HCT116 (cell line): ENCODE data around the gene SLC6A17. TPM values are rescaled to one million over a fixed set of nuclear protein-coding genes. Genes with fewer than 3 reads are reported as not detected.

Experiments used
- ATAC-seq: fragments of 200-7000 bp; cut with Tn5 transposase; 2 replicates; pipeline ENCODE4 v1.9.1; 2020; ENCODE audit warnings: mild to moderate bottlenecking, moderate library complexity
- BruUV-seq: library from RNA; stranded (reverse); fragments of 400-500 nt; replicated peaks from 2 replicates; lab custom pipeline; 2021; lab: Mats Ljungman, UMichigan
- CTCF ChIA-PET: fragments of 300-600 bp; sonication (Branson Sonifier 250); formaldehyde crosslinking; loops from one replicate; lab custom pipeline; 2021; ENCODE audit warnings: antibody characterized with exemption; lab: Charles Lee
- POLR2A ChIA-PET: fragments of 300-600, 350-600 bp; sonication (Branson Sonifier 250); formaldehyde crosslinking; loops from one replicate; lab custom pipeline; 2021; ENCODE audit warnings: antibody characterized with exemption; lab: Charles Lee
- RAD21 ChIA-PET, 2 experiments: fragments of 300-600 bp; sonication (Branson Sonifier 250); formaldehyde crosslinking; loops; one replicate each; lab custom pipeline; 2023; ENCODE audit warnings: low total read pairs in 2 of 2; ENCODE audit not compliant: uncharacterized antibody in 2 of 2, unreplicated experiment in 2 of 2, low non-redundant PET in 1 of 2; lab: Charles Lee
- DNase-seq: peaks from one replicate; pipeline ENCODE4 v3.0.0-alpha.2; 2010; ENCODE audit warnings: low read depth, low spot score
- H2AFZ ChIP-seq: fragments of 200-600 bp; shearing (Covaris generic), sonication (generic); 2 replicates; pipeline ENCODE4 v1.6.1; 2017; ENCODE audit warnings: low read depth, mixed run types, mixed read lengths, antibody characterized with exemption, low read length; ENCODE audit not compliant: poor library complexity, severe bottlenecking
- H3K27ac ChIP-seq: 2 replicates; pipeline ENCODE4 v1.5.1; 2012; ENCODE audit warnings: low read depth, low read length
- H3K27me3 ChIP-seq: fragments of 200-600 bp; sonication (generic); 2 replicates; pipeline ENCODE4 v1.6.1; 2016; ENCODE audit warnings: mixed run types, low read length, mixed read lengths; ENCODE audit not compliant: insufficient read depth
- H3K36me3 ChIP-seq, 2 experiments: fragments of 200-500 bp in 1 of 2; fragments of 200-600 bp in 1 of 2; sonication (Bioruptor generic) in 1 of 2; sonication (generic) in 1 of 2; 2 replicates each; pipeline versions ENCODE4 v1.5.1 to v1.6.1; 2014 to 2016; ENCODE audit warnings: low read length in 2 of 2, inconsistent platforms in 1 of 2, mixed read lengths in 1 of 2, mixed run types in 1 of 2; ENCODE audit not compliant: insufficient read depth in 2 of 2, control insufficient read depth in 1 of 2
- H3K4me1 ChIP-seq, 2 experiments: fragments of 200-600 bp in 1 of 2; sonication (generic) in 1 of 2; 2 replicates each; pipeline versions ENCODE4 v1.5.1 to v1.6.1; 2012 to 2017; ENCODE audit warnings: low read length in 2 of 2, inconsistent platforms in 1 of 2, mild to moderate bottlenecking in 1 of 2, mixed read lengths in 1 of 2, mixed run types in 1 of 2, moderate library complexity in 1 of 2; ENCODE audit not compliant: insufficient read depth in 2 of 2, control insufficient read depth in 1 of 2
- H3K4me2 ChIP-seq: fragments of 200-600 bp; sonication (generic); 2 replicates; pipeline ENCODE4 v1.6.1; 2017; ENCODE audit warnings: mixed run types, low read length, mixed read lengths
- H3K4me3 ChIP-seq, 2 experiments: fragments of 200-600 bp in 1 of 2; sonication (generic) in 1 of 2; replicated peaks in 1 of 2; 2 replicates each; pipeline ENCODE4 v1.5.1; 2011 to 2016; ENCODE audit warnings: low read length in 2 of 2, control low read depth in 1 of 2, low read depth in 1 of 2, mild to moderate bottlenecking in 1 of 2, mixed read lengths in 1 of 2, mixed run types in 1 of 2
- H3K79me2 ChIP-seq: fragments of 200-600 bp; sonication (generic); 2 replicates; pipeline ENCODE4 v1.6.1; 2017; ENCODE audit warnings: mild to moderate bottlenecking, mixed run types, low read length, moderate library complexity, mixed read lengths; ENCODE audit not compliant: insufficient read depth
- H3K9ac ChIP-seq: fragments of 200-600 bp; sonication (generic); 2 replicates; pipeline ENCODE4 v1.6.1; 2016; ENCODE audit warnings: low read length, mixed read lengths
- H3K9me2 ChIP-seq: fragments of 200-600 bp; sonication (generic), shearing (Covaris generic); 2 replicates; pipeline ENCODE4 v1.6.1; 2017; ENCODE audit warnings: mixed run types, mild to moderate bottlenecking, moderate library complexity; ENCODE audit not compliant: insufficient read depth
- H3K9me3 ChIP-seq, 2 experiments: fragments of 200-500 bp in 1 of 2; fragments of 200-600 bp in 1 of 2; sonication (Bioruptor generic) in 1 of 2; sonication (generic) in 1 of 2; 2 replicates each; pipeline ENCODE4 v1.6.1; 2014 to 2017; ENCODE audit warnings: low read length in 2 of 2, mixed read lengths in 2 of 2, inconsistent platforms in 1 of 2, low read depth in 1 of 2, mild to moderate bottlenecking in 1 of 2, mixed run types in 1 of 2, moderate library complexity in 1 of 2; ENCODE audit not compliant: control insufficient read depth in 1 of 2, insufficient read depth in 1 of 2
- H4K20me1 ChIP-seq: fragments of 200-600 bp; sonication (generic), shearing (Covaris generic); 2 replicates; pipeline ENCODE4 v1.6.1; 2017; ENCODE audit warnings: mixed run types, mild to moderate bottlenecking, moderate library complexity; ENCODE audit not compliant: insufficient read depth
- ATF3 ChIP-seq: IDR thresholded peaks from 2 replicates; pipeline ENCODE4 v1.6.1; 2012
- CBX3 ChIP-seq: IDR thresholded peaks from 2 replicates; pipeline ENCODE4 v1.6.1; 2012; ENCODE audit warnings: low read depth
- EGR1 ChIP-seq: IDR thresholded peaks from 2 replicates; pipeline ENCODE4 v1.6.1; 2012; ENCODE audit warnings: low read depth
- ELF1 ChIP-seq: IDR thresholded peaks from 2 replicates; pipeline ENCODE4 v1.6.1; 2012; ENCODE audit warnings: low read depth, borderline replicate concordance
- EZH2 ChIP-seq: fragments of 200-600 bp; sonication (generic); IDR thresholded peaks from 2 replicates; pipeline ENCODE4 v1.6.1; 2017; ENCODE audit warnings: antibody characterized with exemption, mixed run types
- FOSL1 ChIP-seq: IDR thresholded peaks from 2 replicates; pipeline ENCODE4 v1.6.1; 2012; ENCODE audit warnings: low read depth
- MAX ChIP-seq: IDR thresholded peaks from 2 replicates; pipeline ENCODE4 v1.6.1; 2012
- POLR2A ChIP-seq: IDR thresholded peaks from 2 replicates; pipeline ENCODE4 v1.7.0; 2011; ENCODE audit warnings: borderline replicate concordance; ENCODE audit not compliant: insufficient read depth, insufficient read length; ENCODE audit errors: extremely low read depth
- POLR2AphosphoS5 ChIP-seq: IDR thresholded peaks from 2 replicates; pipeline ENCODE4 v1.6.1; 2011; ENCODE audit warnings: mild to moderate bottlenecking, low read depth, low read length, moderate library complexity
- RAD21 ChIP-seq: IDR thresholded peaks from 2 replicates; pipeline ENCODE4 v1.6.1; 2012; ENCODE audit warnings: low read depth, mild to moderate bottlenecking
- REST ChIP-seq: IDR thresholded peaks from 2 replicates; pipeline ENCODE4 v1.6.1; 2012; ENCODE audit warnings: low read depth
- SP1 ChIP-seq: IDR thresholded peaks from 2 replicates; pipeline ENCODE4 v1.6.1; 2012; ENCODE audit warnings: low read depth
- SRF ChIP-seq: IDR thresholded peaks from 2 replicates; pipeline ENCODE4 v1.6.1; 2012; ENCODE audit warnings: low read depth
- TCF7L2 ChIP-seq: IDR thresholded peaks from 2 replicates; pipeline ENCODE4 v1.7.0; 2011; ENCODE audit warnings: borderline replicate concordance, inconsistent platforms; ENCODE audit not compliant: insufficient read depth, insufficient read length; ENCODE audit errors: extremely low read depth
- YY1 ChIP-seq: IDR thresholded peaks from 2 replicates; pipeline ENCODE4 v1.6.1; 2011; ENCODE audit warnings: low read length, low read depth, moderate library complexity, mild to moderate bottlenecking; ENCODE audit not compliant: insufficient replicate concordance; ENCODE audit errors: extremely low read depth
- ZBTB33 ChIP-seq: IDR thresholded peaks from 2 replicates; pipeline ENCODE4 v1.6.1; 2011; ENCODE audit warnings: mild to moderate bottlenecking, low read length, moderate library complexity; ENCODE audit not compliant: insufficient replicate concordance; ENCODE audit errors: extremely low read depth
- ZFX ChIP-seq: fragments of 450-650 bp; IDR thresholded peaks from 2 replicates; pipeline ENCODE4 v1.6.1; 2017
- ZNF274 ChIP-seq: fragments of 200-500 bp; sonication (Bioruptor generic); IDR thresholded peaks from 2 replicates; pipeline ENCODE4 v1.6.1; 2014; ENCODE audit warnings: mild to moderate bottlenecking, low read depth, low read length, inconsistent platforms
- intact Hi-C: fragments of 100-400 bp; cut with micrococcal nuclease; formaldehyde crosslinking; loops from 2 replicates; pipeline ENCODE4 v1.10.0; 2022
- total RNA-seq: library from RNA; stranded (reverse); gene quantifications from one replicate; pipeline ENCODE4 v1.2.1, GENCODE V29; 2021; ENCODE audit not compliant: unreplicated experiment

SLC6A17 gene
- total RNA-seq, 1 experiment from 2014 or later = 10.5 TPM

- RAD21 ChIA-PET = interaction anchor here in 1 of 2 experiments (2.5 kb wide), 1 partner anchor 259 kb away, joined by 9 read pairs; no protein-coding TSS in a partner anchor
Observed at GRCh38 chr1:110201157-110201825, 51.0 kb downstream of the SLC6A17 start.

More at GRCh38 chr1:110201157-110201825, 51.0 kb downstream of the SLC6A17 start:
- ATAC-seq = no peak
- no peaks in the 10 kb centered on the region for H3K79me2 ChIP-seq
- peaks cover 0 to 15% of the 10 kb centered on the region in 2 experiments; a peak in 2 of 4 replicates for H3K4me1 ChIP-seq
- no peaks in the 10 kb centered on the region for H3K9me2 ChIP-seq
- no peaks in the 10 kb centered on the region for H3K36me3 ChIP-seq
- intact Hi-C loops = loop anchor here (5.0 kb wide), 1 partner anchor 206 kb away; the partner anchor contains the start of gene LAMTOR5
- no peak overlapping the region for H3K4me2 ChIP-seq
- no peaks in the 10 kb centered on the region for H4K20me1 ChIP-seq
- no peak for DNase-seq
- no peak overlapping the region for H3K27ac ChIP-seq
- POLR2A ChIA-PET = no interaction called here
- TF ChIP-seq EZH2 = no peak
- no peak for TF ChIP-seq EGR1
- no peak for TF ChIP-seq ZFX
- no peak for TF ChIP-seq YY1
- TF ChIP-seq SP1 = no peak
- TF ChIP-seq RAD21 = no peak
- TF ChIP-seq ZBTB33 = no peak
- no peak for TF ChIP-seq ATF3
- TF ChIP-seq POLR2AphosphoS5 = no peak
- TF ChIP-seq FOSL1 = no peak
- no peak for TF ChIP-seq TCF7L2
- no peak for TF ChIP-seq REST
- TF ChIP-seq CBX3 = no peak
- no peak for TF ChIP-seq SRF
- no peak for TF ChIP-seq POLR2A
- TF ChIP-seq ELF1 = no peak
- TF ChIP-seq MAX = no peak
- no peak for TF ChIP-seq ZNF274
- TF ChIP-seq, all 23 proteins: peak for 0
- BruUV-seq = no TSS peak
- Histone ChIP-seq H3K9me3 (no peaks in the 10 kb centered on the region), H3K9ac (no peak overlapping the region), H3K27me3 (no peaks in the 10 kb centered on the region), H2AFZ (no peak overlapping the region), H3K4me3 (no peak overlapping the region)
- CTCF ChIA-PET = interaction anchor here (2.3 to 6.4 kb wide), 3 partner anchors 112 to 295 kb away, joined by 17 to 76 read pairs (median 49); no protein-coding TSS in a partner anchor
